Measurements from ENCODE around the gene STAT5B. TPM values are rescaled to one million over a fixed set of nuclear protein-coding genes. Genes with fewer than 3 reads are reported as not detected.

Gene STAT5B
- total and polyA plus RNA-seq, 2 of the 8 experiments (the other 6 are each of a cell fraction or from before 2014, with no cell fraction given) = 35.3 to 52.6 TPM

DNA sequence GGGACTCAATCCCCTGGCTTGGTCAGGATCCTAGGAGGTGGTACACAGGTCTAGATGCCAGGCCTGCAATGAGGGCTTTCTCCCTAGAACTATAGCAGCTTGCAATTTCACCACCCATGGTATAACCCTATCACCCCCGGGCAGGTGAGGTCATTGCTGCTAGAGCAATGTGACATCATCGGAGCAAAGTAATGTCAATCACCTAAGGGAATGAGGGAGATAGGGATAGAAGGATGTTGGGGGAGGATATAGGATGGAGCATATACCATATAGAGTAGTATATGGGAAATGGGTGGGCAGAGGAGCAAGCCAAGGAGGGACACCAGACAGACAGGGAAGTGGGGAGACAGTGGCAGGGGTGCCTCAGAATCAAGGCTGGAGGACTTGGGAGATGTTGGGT, 98.5 kb downstream of the STAT5B start:
- no peak overlapping the region for H4K5ac ChIP-seq (ENCODE audit: insufficient read length, low read depth, low read length)
- H3K27ac ChIP-seq (ENCODE audit: low read depth, low read length) = no peak overlapping the region
- peaks cover 0 to 1% of the 10 kb centered on the region in 2 experiments for H4K20me1 ChIP-seq (replicated peaks in 1 of 2; ENCODE audit: control insufficient read depth in 1 of 2, insufficient read depth in 2 of 2, low read length in 2 of 2)
- 85% methylated on average over 2 of the region's 2 CpGs; no CpG with 5 or more reads in 1 of the 2 experiments for WGBS, 2 experiments (ENCODE audit: extremely low coverage in 1 of 2, insufficient coverage in 1 of 2, insufficient read length in 1 of 2, insufficient replicate concordance in 2 of 2, low coverage in 1 of 2, low lambda C conversion rate in 2 of 2, missing lambda C conversion rate in 1 of 2)
- H3K4ac ChIP-seq (replicated peaks; ENCODE audit: insufficient read length, low read depth, low read length) = no peak overlapping the region
- no peak overlapping the region for H2BK5ac ChIP-seq (ENCODE audit: low read depth, low read length)
- no peak overlapping the region for H3K14ac ChIP-seq (ENCODE audit: insufficient read length)
- no peak overlapping the region for H3K4me3 ChIP-seq (ENCODE audit: extremely low read depth in 1 of 4, insufficient read depth in 2 of 4, low read depth in 3 of 4, low read length in 4 of 4)
- H3K9me3 ChIP-seq (ENCODE audit: insufficient read depth in 2 of 2, low read depth in 1 of 2, low read length in 1 of 2) = no peaks in the 10 kb centered on the region
- H4K8ac ChIP-seq (ENCODE audit: extremely low read depth, insufficient read depth, low read length) = no peak overlapping the region
- H2AFZ ChIP-seq (ENCODE audit: low read length) = no peak overlapping the region
- no peak overlapping the region for H3K4me2 ChIP-seq (ENCODE audit: insufficient read depth in 1 of 2, low read depth in 2 of 2, low read length in 2 of 2)
- H3K18ac ChIP-seq (ENCODE audit: extremely low read depth, low read length) = no peak overlapping the region
- peaks cover 7 to 28% (median 19%) of the 10 kb centered on the region in 4 experiments for H3K27me3 ChIP-seq (replicated peaks in 1 of 4; ENCODE audit: control insufficient read depth in 3 of 4, extremely low read depth in 1 of 4, insufficient read depth in 3 of 4, low read length in 3 of 4)
- H2BK120ac ChIP-seq (replicated peaks; ENCODE audit: low read depth, low read length) = no peak overlapping the region
- no peak for FAIRE-seq
- no peaks in the 10 kb centered on the region for H3K36me3 ChIP-seq (ENCODE audit: control insufficient read depth in 2 of 4, insufficient read depth in 4 of 4, low read length in 3 of 4)
- H3K23ac ChIP-seq (ENCODE audit: insufficient read length) = no peak overlapping the region
- ChIA-PET POLR2A (ENCODE audit: partially characterized antibody) (interaction anchor here (0.7 kb wide), 1 partner anchor 245 kb away, joined by 3 read pairs; no protein-coding TSS in a partner anchor), CTCF (ENCODE audit: partially characterized antibody) (interaction anchor here (2.0 to 4.9 kb wide), 3 partner anchors 15 to 59 kb away, joined by 7 to 34 read pairs (median 27); partner anchors contain the start of gene KAT2A)
- H3K4me1 ChIP-seq (replicated peaks in 1 of 4; ENCODE audit: control insufficient read depth in 3 of 4, insufficient read depth in 4 of 4, low read length in 3 of 4) = peaks cover 0 to 10% (median 5%) of the 10 kb centered on the region in 4 experiments; a peak in 5 of 7 replicates
- no peak overlapping the region for H2BK20ac ChIP-seq (ENCODE audit: low read length)
- no peak overlapping the region for H4K91ac ChIP-seq (replicated peaks; ENCODE audit: insufficient read length, low read length)
- H2BK12ac ChIP-seq (ENCODE audit: low read depth, low read length) = no peak overlapping the region
- H3K79me1 ChIP-seq (ENCODE audit: low read depth, low read length) = no peaks in the 10 kb centered on the region
- H3K56ac ChIP-seq (replicated peaks; ENCODE audit: insufficient read length, low read depth, low read length) = no peak overlapping the region
- no peak overlapping the region for H2BK15ac ChIP-seq (ENCODE audit: low read length)
- H3K9ac ChIP-seq (replicated peaks in 1 of 4; ENCODE audit: extremely low read depth in 1 of 4, low read depth in 3 of 4, low read length in 3 of 4) = no peak overlapping the region
- DNase-seq (ENCODE audit: low read depth in 1 of 2, low spot score in 2 of 2) = no peak
- H2AK5ac ChIP-seq (ENCODE audit: low read depth, low read length) = no peak overlapping the region
- peaks cover 9% of the 10 kb centered on the region; the same call in 1 of the 2 replicates for H3K23me2 ChIP-seq (ENCODE audit: low read depth, low read length)
- no peaks in the 10 kb centered on the region for H3K79me2 ChIP-seq (ENCODE audit: control insufficient read depth in 1 of 2, insufficient read depth in 2 of 2, low read length in 2 of 2)
- TF ChIP-seq NRF1 (IDR thresholded peaks at IDR 0.05; ENCODE audit: low read depth, low read length) (no peak), MAX (IDR thresholded peaks at IDR 0.05) (no peak), KDM5A (IDR thresholded peaks at IDR 0.05; ENCODE audit: low read length) (no peak)

Measured in H1 (cell line).